ACHN (cell line): ENCODE results near the gene CTNNBL1.

Experiments used
- DNase-seq: peaks from one replicate; pipeline ENCODE4 v3.0.0-alpha.2; 2015
- in situ Hi-C: cut with HindIII; loops from 2 replicates; pipeline ENCODE4 v1.10.0; 2017; ENCODE audit warnings: low sequenced_read_pairs, low pct_ligation_motif_present, low pct_unique_long_range_greater_than_20kb

CTNNBL1 gene

GRCh38 chr20:37829128-37829527 is 135.3 kb downstream of the CTNNBL1 start:
- in situ Hi-C loops: no loop called here

DNA sequence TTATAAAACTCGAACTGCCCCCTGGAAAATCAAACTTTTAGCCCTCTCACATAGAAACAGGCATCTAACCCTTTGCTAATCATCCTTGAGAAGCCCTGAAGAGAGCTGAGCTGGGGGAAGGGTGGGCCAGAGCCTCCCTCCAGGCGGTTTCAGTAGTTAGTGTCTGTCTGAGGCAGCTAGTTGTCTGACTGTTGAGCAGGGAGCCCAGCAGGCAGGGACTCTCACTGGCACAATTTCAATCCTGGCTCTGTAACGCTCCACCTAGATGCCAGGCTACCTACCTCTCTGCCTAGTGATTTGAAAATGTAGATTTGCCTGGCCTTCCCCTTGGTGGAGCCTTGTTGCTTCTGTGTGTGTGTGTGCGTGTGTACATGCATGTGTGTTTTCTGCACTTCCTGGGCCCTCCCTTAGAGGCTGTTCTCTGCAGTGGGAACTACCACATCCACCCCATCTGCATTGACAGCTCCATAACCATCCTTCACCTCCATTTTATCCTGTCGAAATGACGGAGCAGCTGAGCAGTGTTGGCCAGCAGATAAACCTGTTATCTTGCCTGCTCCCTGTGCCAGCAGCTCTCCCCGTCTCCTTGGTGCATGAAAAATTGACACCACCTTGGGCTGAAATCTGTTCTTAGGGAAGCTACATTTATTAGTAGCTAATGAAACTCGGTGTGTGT is 139.5 kb downstream of the CTNNBL1 start:
- in situ Hi-C loops: no loop called here
- DNase-seq: no peak

More at GRCh38 chr20:37829128-37829527, 135.3 kb downstream of the CTNNBL1 start:
- no peak for DNase-seq

DNA sequence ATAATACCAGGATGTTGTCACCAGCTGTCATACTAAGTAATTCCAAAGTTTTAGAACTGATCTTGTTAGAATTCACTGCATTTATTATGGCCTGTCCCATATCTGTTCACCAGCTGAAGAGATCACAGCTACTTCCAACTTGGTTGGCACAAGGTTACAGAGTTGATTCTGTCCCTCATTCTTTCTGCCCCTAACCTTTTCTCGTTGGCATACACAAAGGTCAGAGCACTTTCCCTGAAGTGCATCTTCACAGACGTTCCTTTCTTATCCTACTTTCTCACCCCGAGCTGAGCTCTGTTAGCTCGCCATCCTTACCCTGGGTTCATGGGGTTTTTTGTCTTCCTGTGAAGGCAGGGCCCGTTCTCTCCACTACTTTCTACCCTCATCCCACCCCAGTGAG is 143.1 kb downstream of the CTNNBL1 start:
- DNase-seq: no peak
- in situ Hi-C loops: no loop called here

- in situ Hi-C loops: no loop called here
- no peak for DNase-seq
Observed at GRCh38 chr20:37837924-37838323, 144.1 kb downstream of the CTNNBL1 start.

DNA sequence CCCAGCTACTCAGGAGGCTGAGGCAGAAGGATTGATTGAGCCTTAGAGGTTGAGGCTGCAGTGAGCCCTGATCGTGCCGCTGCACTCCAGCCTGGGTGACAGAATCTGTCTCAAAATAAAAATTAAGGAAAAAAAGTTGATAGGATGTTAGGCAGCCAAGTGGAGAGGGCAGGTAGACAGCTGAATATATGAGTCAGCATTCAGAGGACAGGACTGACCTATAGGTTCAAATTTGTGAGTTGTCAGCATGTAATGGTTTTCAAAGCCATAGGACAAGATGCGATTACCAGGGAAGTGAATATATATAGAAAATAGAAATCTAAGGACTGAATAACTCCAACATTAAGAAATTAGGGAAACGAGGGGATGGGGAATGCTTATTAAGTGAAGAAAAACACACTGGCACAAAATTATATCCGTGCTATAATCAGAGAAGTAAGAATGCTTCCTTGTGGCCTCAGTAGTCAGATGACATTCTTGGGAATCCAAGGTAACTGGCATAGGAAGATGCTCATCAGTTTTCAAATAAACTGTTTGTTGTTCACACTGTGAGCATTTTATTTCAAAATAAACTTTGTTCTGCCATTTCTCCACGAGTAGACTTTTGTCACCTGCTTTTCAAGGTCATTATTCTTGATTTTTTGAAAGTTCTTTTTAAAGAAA is 145.1 kb downstream of the CTNNBL1 start:
- in situ Hi-C loops: no loop called here
- no peak for DNase-seq

DNA sequence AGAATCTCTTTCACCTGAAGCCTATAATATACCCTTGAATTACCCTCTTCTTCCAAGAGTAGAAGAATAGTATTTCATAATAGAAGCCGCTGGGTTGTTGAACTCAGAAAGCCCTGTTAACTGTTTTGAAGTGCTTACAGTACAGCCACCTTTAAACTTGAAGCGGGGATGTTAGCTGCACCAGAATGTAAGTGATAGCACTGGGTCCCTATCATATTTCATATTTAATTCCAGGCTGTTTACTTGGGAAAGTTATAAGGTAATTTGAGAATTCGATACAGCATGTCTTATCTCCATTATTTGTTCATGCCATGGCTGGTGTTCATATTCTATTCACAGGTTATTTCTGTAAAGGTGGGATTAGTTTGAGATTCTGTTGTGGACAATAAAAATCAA is 145.6 kb downstream of the CTNNBL1 start:
- in situ Hi-C loops: no loop called here
- DNase-seq: no peak

- DNase-seq: no peak
- in situ Hi-C loops: no loop called here
Observed at GRCh38 chr20:37839955-37840354, 146.1 kb downstream of the CTNNBL1 start.

DNA sequence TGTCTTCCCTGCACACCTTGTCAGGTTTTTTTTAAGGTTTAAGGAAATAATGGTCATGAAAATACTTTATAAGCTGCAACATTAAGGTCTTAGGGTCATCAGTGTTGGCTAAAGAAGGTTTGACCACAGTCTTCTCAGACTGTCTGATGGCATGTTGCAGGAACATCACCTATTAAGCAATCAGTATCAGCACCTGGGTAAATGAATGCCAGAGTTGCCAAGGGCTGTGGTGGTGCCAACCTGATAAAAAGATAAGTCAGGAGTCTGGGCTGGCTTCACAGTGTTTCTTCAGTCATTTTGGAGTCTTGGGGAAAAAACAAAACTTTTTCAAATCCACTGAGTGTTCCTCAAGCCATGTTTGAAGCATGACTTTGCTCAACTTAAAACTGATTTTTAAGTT is 147.6 kb downstream of the CTNNBL1 start:
- DNase-seq: no peak
- in situ Hi-C loops: no loop called here

DNA sequence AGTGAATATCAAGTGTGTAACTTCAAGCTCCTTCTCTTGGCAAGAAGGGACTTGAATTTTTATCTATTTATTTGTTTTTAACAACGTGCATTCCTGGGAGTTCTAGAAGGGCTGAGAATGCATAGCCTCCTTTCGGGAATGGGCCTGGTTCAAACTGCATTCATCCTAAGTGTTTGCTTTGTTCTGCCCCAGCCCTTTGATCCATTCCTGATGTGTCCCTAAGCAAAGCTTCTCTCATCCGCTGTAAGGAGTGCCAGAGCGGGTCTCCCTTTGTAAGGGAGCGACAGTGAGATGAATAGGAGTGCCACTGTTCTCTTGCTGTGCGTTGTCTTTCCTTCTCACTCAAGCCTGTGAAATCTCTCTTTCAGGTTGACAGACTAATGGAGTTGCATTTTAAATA is 148.1 kb downstream of the CTNNBL1 start:
- in situ Hi-C loops: no loop called here
- DNase-seq: no peak

- in situ Hi-C loops: no loop called here
- DNase-seq: no peak
Observed at GRCh38 chr20:37845241-37845681, 151.4 kb downstream of the CTNNBL1 start.

DNA sequence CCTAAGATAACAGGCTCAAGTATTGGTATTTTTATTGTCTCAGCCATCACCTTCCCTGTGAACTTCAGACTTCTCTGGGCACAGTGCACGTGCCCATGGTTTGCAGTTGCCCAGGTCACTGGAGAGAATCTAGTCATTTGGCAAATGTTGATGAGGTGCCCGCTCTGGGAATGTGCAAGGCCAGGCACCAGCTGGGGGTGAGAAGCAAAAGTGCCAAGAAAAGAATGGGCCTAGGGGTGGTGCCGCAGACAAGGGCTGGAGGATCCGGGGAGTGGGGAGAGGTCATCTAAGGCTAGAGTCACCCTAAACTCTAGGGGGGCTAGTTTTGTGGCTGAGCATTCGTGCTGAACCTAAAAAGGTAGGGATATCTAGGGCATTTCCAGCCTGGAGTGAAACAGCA is 152.0 kb downstream of the CTNNBL1 start:
- DNase-seq: no peak
- in situ Hi-C loops: no loop called here

GRCh38 chr20:37846573-37846972 is 152.7 kb downstream of the CTNNBL1 start:
- in situ Hi-C loops: no loop called here
- no peak for DNase-seq

- in situ Hi-C loops: no loop called here
- DNase-seq: no peak
Observed at GRCh38 chr20:37848706-37849105, 154.9 kb downstream of the CTNNBL1 start.

- in situ Hi-C loops: no loop called here
Observed at GRCh38 chr20:37849156-37849555, 155.3 kb downstream of the CTNNBL1 start.

GRCh38 chr20:37849566-37849965 is 155.7 kb downstream of the CTNNBL1 start:
- in situ Hi-C loops: no loop called here
- DNase-seq: no peak

More at GRCh38 chr20:37849156-37849555, 155.3 kb downstream of the CTNNBL1 start:
- no peak for DNase-seq

- in situ Hi-C loops: no loop called here
- no peak for DNase-seq
Observed at GRCh38 chr20:37850036-37850592, 156.3 kb downstream of the CTNNBL1 start.

DNA sequence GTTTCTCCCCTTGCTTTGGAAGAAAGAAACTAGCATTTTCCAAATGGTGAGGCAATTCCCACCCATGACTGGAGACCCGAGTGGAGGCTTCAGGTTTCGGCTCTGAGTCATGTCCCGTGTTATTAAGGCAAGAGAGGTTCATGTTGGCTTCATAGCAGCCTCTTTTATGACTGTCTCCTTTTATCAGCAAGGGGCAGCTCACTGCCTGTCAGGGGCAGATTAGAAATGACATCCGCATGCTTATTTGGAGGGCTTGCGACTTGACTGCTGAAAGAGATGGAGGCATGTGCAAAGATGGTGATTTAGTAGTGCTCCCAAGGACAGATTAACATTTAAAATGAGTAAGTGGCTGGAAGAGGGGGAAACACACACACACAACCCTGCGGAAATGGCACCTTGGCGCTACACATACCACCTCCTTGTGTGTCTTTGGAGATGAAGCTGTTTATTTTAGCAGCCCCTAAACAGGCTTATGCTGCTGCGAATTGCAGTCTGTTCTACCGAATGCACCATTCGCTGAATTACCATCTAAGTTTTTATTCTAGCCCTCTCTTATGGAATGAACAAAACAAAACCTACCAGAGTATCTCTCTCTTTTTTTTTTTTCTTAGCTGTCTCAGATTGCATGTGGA is 157.0 kb downstream of the CTNNBL1 start:
- in situ Hi-C loops: no loop called here
- no peak for DNase-seq

DNA sequence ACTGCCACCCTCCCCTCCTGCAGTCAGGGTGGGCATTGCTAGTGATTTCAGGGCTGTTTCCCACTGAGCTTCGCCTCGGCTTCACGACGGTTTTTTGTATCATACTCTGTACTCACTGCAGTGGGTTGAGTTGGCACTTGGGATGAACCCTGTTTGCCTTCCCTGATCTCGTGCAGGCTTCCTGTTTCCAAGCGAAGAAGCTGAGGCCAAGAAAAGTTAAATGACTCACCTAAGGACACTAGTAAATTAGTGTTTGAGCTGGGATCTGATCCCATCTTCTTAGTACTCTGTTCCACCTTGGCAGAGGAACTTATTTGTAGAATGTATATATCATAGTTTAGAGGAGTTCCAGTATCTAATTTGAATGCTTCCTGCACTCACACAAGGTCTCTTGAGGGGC is 158.8 kb downstream of the CTNNBL1 start:
- in situ Hi-C loops: no loop called here
- DNase-seq: no peak

GRCh38 chr20:37853823-37854375 is 160.1 kb downstream of the CTNNBL1 start:
- DNase-seq: no peak
- in situ Hi-C loops: no loop called here
